GM23338 (cell line): ENCODE data around the gene MAPRE3. TPM values are rescaled to one million over a fixed set of nuclear protein-coding genes. Genes with fewer than 3 reads are reported as not detected.

Source experiments
- ATAC-seq: fragments of 200-7000 bp; cut with Tn5 transposase; 3 replicates; pipeline ENCODE4 v1.9.1; 2020
- DNase-seq: peaks from one replicate; pipeline ENCODE4 v3.0.0-alpha.2; 2015; ENCODE audit warnings: low spot score
- H2AFZ ChIP-seq: fragments of 200-600 bp; sonication (generic); 2 replicates; pipeline ENCODE4 v1.8.0; 2016; ENCODE audit warnings: antibody characterized with exemption, mild to moderate bottlenecking, moderate library complexity
- H3F3A ChIP-seq: fragments of 200-600 bp; sonication (generic); replicated peaks from 2 replicates; pipeline ENCODE4 v1.8.0; 2017; ENCODE audit warnings: antibody characterized with exemption, mixed run types, low read depth
- H3K27ac ChIP-seq: fragments of 200-600 bp; sonication (generic); 2 replicates; pipeline ENCODE4 v1.6.1; 2016; ENCODE audit warnings: low read depth
- H3K27me3 ChIP-seq: fragments of 200-600 bp; sonication (generic); 2 replicates; pipeline ENCODE4 v1.8.0; 2016; ENCODE audit warnings: mild to moderate bottlenecking, mixed run types, moderate library complexity; ENCODE audit not compliant: insufficient read depth
- H3K36me3 ChIP-seq: fragments of 200-600 bp; sonication (generic); 2 replicates; pipeline ENCODE4 v1.8.0; 2016; ENCODE audit warnings: mild to moderate bottlenecking; ENCODE audit not compliant: insufficient read depth
- H3K4me1 ChIP-seq: fragments of 200-600 bp; sonication (generic); 2 replicates; pipeline ENCODE4 v1.8.0; 2016; ENCODE audit warnings: mild to moderate bottlenecking, moderate library complexity; ENCODE audit not compliant: insufficient read depth
- H3K4me2 ChIP-seq: fragments of 200-600 bp; sonication (generic); 2 replicates; pipeline ENCODE4 v1.7.1; 2017; ENCODE audit warnings: mixed run types
- H3K4me3 ChIP-seq: fragments of 200-600 bp; sonication (generic); 2 replicates; pipeline ENCODE4 v1.6.1; 2016; ENCODE audit warnings: mixed run types
- H3K79me2 ChIP-seq: fragments of 200-600 bp; sonication (generic); replicated peaks from 2 replicates; pipeline ENCODE4 v1.8.0; 2017; ENCODE audit warnings: mild to moderate bottlenecking; ENCODE audit not compliant: insufficient read depth
- H3K9me2 ChIP-seq: fragments of 200-600 bp; sonication (generic); 2 replicates; pipeline ENCODE4 v1.8.0; 2017; ENCODE audit not compliant: insufficient read depth
- H4K20me1 ChIP-seq: fragments of 200-600 bp; sonication (generic); replicated peaks from 2 replicates; pipeline ENCODE4 v1.8.0; 2017; ENCODE audit warnings: mild to moderate bottlenecking; ENCODE audit not compliant: insufficient read depth
- H3K27ac Mint-ChIP-seq: 2 replicates; pipeline ENCODE4 v1.8.0; 2020; ENCODE audit warnings: inconsistent platforms, mild to moderate bottlenecking, moderate library complexity, mixed read lengths
- H3K27me3 Mint-ChIP-seq: 3 replicates; pipeline ENCODE4 v1.8.0; 2022; ENCODE audit warnings: low read depth, mild to moderate bottlenecking, moderate library complexity, mixed read lengths, inconsistent platforms; ENCODE audit not compliant: insufficient read depth, poor library complexity
- H3K36me3 Mint-ChIP-seq: 3 replicates; pipeline ENCODE4 v1.8.0; 2021; ENCODE audit warnings: low read depth, mild to moderate bottlenecking, inconsistent platforms, moderate library complexity, mixed read lengths
- H3K4me1 Mint-ChIP-seq: 3 replicates; pipeline ENCODE4 v1.8.0; 2020; ENCODE audit warnings: mild to moderate bottlenecking, inconsistent platforms, mixed read lengths
- H3K4me3 Mint-ChIP-seq: 3 replicates; pipeline ENCODE4 v1.8.0; 2021; ENCODE audit warnings: moderate library complexity, mild to moderate bottlenecking, inconsistent platforms, mixed read lengths
- H3K9me3 Mint-ChIP-seq: 3 replicates; pipeline ENCODE4 v1.8.0; 2020; ENCODE audit warnings: moderate library complexity, mild to moderate bottlenecking, inconsistent platforms, mixed read lengths
- CREB1 ChIP-seq: fragments of 250-450 bp; sonication (Bioruptor Pico); IDR thresholded peaks from 2 replicates; pipeline ENCODE4 v1.5.0; 2020; ENCODE audit warnings: low read depth, mild to moderate bottlenecking, moderate library complexity
- ETS1 ChIP-seq: IDR thresholded peaks from 2 replicates; pipeline ENCODE4 v1.6.1; 2016; ENCODE audit warnings: antibody characterized with exemption
- EZH2 ChIP-seq: fragments of 200-600 bp; sonication (generic); IDR thresholded peaks from one replicate; pipeline ENCODE4 v1.8.0; 2017; ENCODE audit warnings: antibody characterized with exemption, mild to moderate bottlenecking, low read depth; ENCODE audit not compliant: unreplicated experiment
- JUNB ChIP-seq: IDR thresholded peaks from one replicate; pipeline ENCODE4 v1.6.1; 2016; ENCODE audit warnings: antibody characterized with exemption; ENCODE audit not compliant: unreplicated experiment
- NANOG ChIP-seq: IDR thresholded peaks from 2 replicates; pipeline ENCODE4 v1.6.1; 2016; ENCODE audit warnings: antibody characterized with exemption, borderline replicate concordance
- POLR2AphosphoS5 ChIP-seq: IDR thresholded peaks from 2 replicates; pipeline ENCODE4 v1.6.1; 2016; ENCODE audit warnings: antibody characterized with exemption, low read depth
- STAT1 ChIP-seq: IDR thresholded peaks from one replicate; pipeline ENCODE4 v1.6.1; 2016; ENCODE audit warnings: antibody characterized with exemption; ENCODE audit not compliant: unreplicated experiment
- ZNF114 ChIP-seq: fragments of 250-450 bp; sonication (Bioruptor Pico); IDR thresholded peaks from 2 replicates; pipeline ENCODE4 v1.5.0; 2020; ENCODE audit warnings: mild to moderate bottlenecking, moderate library complexity
- ZNF331 ChIP-seq: fragments of 250-450 bp; sonication (Bioruptor Pico); IDR thresholded peaks from 2 replicates; pipeline ENCODE4 v1.5.0; 2020; ENCODE audit warnings: low read depth, mild to moderate bottlenecking, moderate library complexity
- ZNF462 ChIP-seq: fragments of 250-450 bp; sonication (Bioruptor Pico); IDR thresholded peaks from 2 replicates; pipeline ENCODE4 v1.5.0; 2020; ENCODE audit warnings: mild to moderate bottlenecking, moderate library complexity
- polyA plus RNA-seq: library from polyadenylated mRNA; unstranded; fragments of >200 nt; fragmentation: Nextera tagmentation; extraction: Ambion mirVana; gene quantifications from 2 replicates; pipeline ENCODE4 v1.2.1, GENCODE V29; 2016
- total RNA-seq: library from RNA; depleted of rRNA; stranded (reverse); fragments of >200 nt; shearing (Covaris generic); gene quantifications from 2 replicates; pipeline ENCODE4 v1.2.3, GENCODE V29; 2014

The MAPRE3 gene
- total and polyA plus RNA-seq, 2 experiments from 2014 or later = 3.3 to 4.5 TPM

GRCh38 chr2:27071277-27071989, 101.0 kb downstream of the MAPRE3 start, which contains the start of gene OST4:
Gene OST4 (minus strand): TSS chr2:27071654.
- H3K9me2 ChIP-seq = no peaks in the 10 kb centered on the region
- H3K4me1 ChIP-seq = peaks cover 19% of the 10 kb centered on the region
- Mint-ChIP-seq H3K36me3 (peaks cover 32% of the 10 kb centered on the region), H3K9me3 (no peaks in the 10 kb centered on the region; the same call in 2 of the 3 replicates), H3K27ac (peak within 1 kb of the TSS; percentile 88), H3K4me1 (peaks cover 15% of the 10 kb centered on the region), H3K27me3 (peaks cover 17% of the 10 kb centered on the region), H3K4me3 (peak within 1 kb of the TSS; percentile 99)
- peaks cover 7% of the 10 kb centered on the region; the same call in 1 of the 2 replicates for H3F3A ChIP-seq
- peak within 1 kb of the TSS; percentile 100 for H3K4me3 ChIP-seq
- peak; percentile 84 for ATAC-seq
- peaks cover 19% of the 10 kb centered on the region for H3K79me2 ChIP-seq
- DNase-seq = peak; percentile 97
- H2AFZ ChIP-seq = peak within 1 kb of the TSS; percentile 92
- H3K4me2 ChIP-seq = peak within 1 kb of the TSS; percentile 99
- TF ChIP-seq STAT1 (no peak), ZNF331 (no peak), POLR2AphosphoS5 (peak; percentile 86), JUNB (no peak), EZH2 (no peak), CREB1 (CRISPR knock-in tag) (peak; percentile 83), ETS1 (peak; percentile 72)
- peak within 1 kb of the TSS; percentile 95 for H3K27ac ChIP-seq
- H3K36me3 ChIP-seq = peaks cover 3% of the 10 kb centered on the region; the same call in 1 of the 2 replicates
- peaks cover 8% of the 10 kb centered on the region for H4K20me1 ChIP-seq
- H3K27me3 ChIP-seq = no peaks in the 10 kb centered on the region

- Histone ChIP-seq H3K4me2 (peak overlapping the region; percentile 99), H3F3A (peaks cover 7% of the 10 kb centered on the region; the same call in 1 of the 2 replicates), H3K4me3 (peak overlapping the region; percentile 100), H2AFZ (peak overlapping the region; percentile 92), H3K36me3 (peaks cover 3% of the 10 kb centered on the region; the same call in 1 of the 2 replicates), H3K27me3 (no peaks in the 10 kb centered on the region), H3K27ac (peak overlapping the region; percentile 95), H3K79me2 (peaks cover 19% of the 10 kb centered on the region), H4K20me1 (peaks cover 7% of the 10 kb centered on the region), H3K9me2 (no peaks in the 10 kb centered on the region), H3K4me1 (peaks cover 19% of the 10 kb centered on the region)
- peaks cover 15% of the 10 kb centered on the region for H3K4me1 Mint-ChIP-seq
- ATAC-seq (peak; percentile 74), DNase-seq (peak; percentile 68)
- H3K36me3 Mint-ChIP-seq = peaks cover 32% of the 10 kb centered on the region
- peak overlapping the region; percentile 96 for H3K4me3 Mint-ChIP-seq
- H3K27ac Mint-ChIP-seq = peak overlapping the region; percentile 88
- H3K27me3 Mint-ChIP-seq = peaks cover 19% of the 10 kb centered on the region
- no peaks in the 10 kb centered on the region; the same call in 2 of the 3 replicates for H3K9me3 Mint-ChIP-seq
- TF ChIP-seq ZNF462 (no peak), ZNF331 (no peak), STAT1 (no peak), NANOG (no peak), ETS1 (no peak), EZH2 (no peak), ZNF114 (CRISPR knock-in tag) (no peak), POLR2AphosphoS5 (no peak)
Measured at GRCh38 chr2:27071990-27072830, 101.8 kb downstream of the MAPRE3 start.
